ENCODE results near the gene TNKS1BP1.

Gene TNKS1BP1

GRCh38 chr11:57303280-57303989, 21.3 kb downstream of the TNKS1BP1 start:
- no peaks in the 10 kb centered on the region for H3K9me3 ChIP-seq
- TF ChIP-seq CTCF (IDR thresholded peaks at IDR 0.05) = no peak
- no peaks in the 10 kb centered on the region for H3K4me1 ChIP-seq (ENCODE audit: control insufficient read depth in 1 of 2, insufficient read depth in 1 of 2, low read depth in 1 of 2, low read length in 1 of 2)
- H3K27ac ChIP-seq = no peak overlapping the region
- H3K4me3 ChIP-seq (ENCODE audit: low read depth in 1 of 2, low read length in 1 of 2) = no peak overlapping the region
- no peaks in the 10 kb centered on the region for H3K36me3 ChIP-seq
- H3K27me3 ChIP-seq = no peaks in the 10 kb centered on the region

- no peaks in the 10 kb centered on the region for H3K36me3 ChIP-seq
- H3K27ac ChIP-seq = no peak overlapping the region
- no peak for TF ChIP-seq CTCF (IDR thresholded peaks at IDR 0.05)
These were observed 22.3 kb downstream of the TNKS1BP1 start for GRCh38 chr11:57302489-57302888.

GRCh38 chr11:57301711-57302423, 22.9 kb downstream of the TNKS1BP1 start:
- TF ChIP-seq CTCF (IDR thresholded peaks at IDR 0.05) = no peak
- no peaks in the 10 kb centered on the region for H3K36me3 ChIP-seq
- no peaks in the 10 kb centered on the region for H3K4me1 ChIP-seq (ENCODE audit: control insufficient read depth in 1 of 2, insufficient read depth in 1 of 2, low read depth in 1 of 2, low read length in 1 of 2)
- no peaks in the 10 kb centered on the region for H3K9me3 ChIP-seq
- H3K27ac ChIP-seq = no peak overlapping the region
- no peak overlapping the region for H3K4me3 ChIP-seq (ENCODE audit: low read depth in 1 of 2, low read length in 1 of 2)
- H3K27me3 ChIP-seq = no peaks in the 10 kb centered on the region

More at GRCh38 chr11:57302489-57302888, 22.3 kb downstream of the TNKS1BP1 start:
- Histone ChIP-seq H3K9me3 (no peaks in the 10 kb centered on the region), H3K27me3 (no peaks in the 10 kb centered on the region), H3K4me1 (ENCODE audit: control insufficient read depth in 1 of 2, insufficient read depth in 1 of 2, low read depth in 1 of 2, low read length in 1 of 2) (no peaks in the 10 kb centered on the region), H3K4me3 (ENCODE audit: low read depth in 1 of 2, low read length in 1 of 2) (no peak overlapping the region)

- H3K4me1 ChIP-seq (ENCODE audit: control insufficient read depth in 1 of 2, insufficient read depth in 1 of 2, low read depth in 1 of 2, low read length in 1 of 2) = no peaks in the 10 kb centered on the region
- no peak for TF ChIP-seq CTCF (IDR thresholded peaks at IDR 0.05)
- H3K36me3 ChIP-seq = no peaks in the 10 kb centered on the region
- no peak overlapping the region for H3K4me3 ChIP-seq (ENCODE audit: low read depth in 1 of 2, low read length in 1 of 2)
- no peaks in the 10 kb centered on the region for H3K9me3 ChIP-seq
- H3K27ac ChIP-seq = no peak overlapping the region
- H3K27me3 ChIP-seq = no peaks in the 10 kb centered on the region
These were observed 24.0 kb downstream of the TNKS1BP1 start for GRCh38 chr11:57300785-57301184.

GRCh38 chr11:57299150-57299737, 25.5 kb downstream of the TNKS1BP1 start:
- H3K36me3 ChIP-seq = no peaks in the 10 kb centered on the region
- no peak for TF ChIP-seq CTCF (IDR thresholded peaks at IDR 0.05)
- H3K27ac ChIP-seq = no peak overlapping the region

More at GRCh38 chr11:57299150-57299737, 25.5 kb downstream of the TNKS1BP1 start:
- Histone ChIP-seq H3K4me1 (ENCODE audit: control insufficient read depth in 1 of 2, insufficient read depth in 1 of 2, low read depth in 1 of 2, low read length in 1 of 2) (no peaks in the 10 kb centered on the region), H3K4me3 (ENCODE audit: low read depth in 1 of 2, low read length in 1 of 2) (no peak overlapping the region), H3K9me3 (no peaks in the 10 kb centered on the region), H3K27me3 (no peaks in the 10 kb centered on the region)

Data from neutrophil (primary cell).